ENCODE results near the gene GSTA2.

- TF ChIP-seq EZH2 (IDR thresholded peaks at IDR 0.05) (no peak), EZH2phosphoT487 (IDR thresholded peaks at IDR 0.05) (no peak)
Observed at GRCh38 chr6:52739134-52739533, 24.1 kb downstream of the GSTA2 start.

All from neural progenitor cell (in vitro differentiated cells).